ENCODE results near the gene TH.
"Not testable (repeated sequence)": the region's sequence is repeated elsewhere in the genome, so short reads cannot be mapped to it uniquely, and the experiment has no call there.

TH gene

GRCh38 chr11:2196970-2197770 is 25.6 kb upstream of the TH start:
- DNase-seq, result peak in 29 of 56 donors; percentile 4 to 75 (median 29)

GRCh38 chr11:2195756-2196088 is 24.1 kb upstream of the TH start:
- no peak for DNase-seq

- DNase-seq, result peak in 2 of 56 donors; percentile 20 to 24
Observed at GRCh38 chr11:2194877-2195755, 23.5 kb upstream of the TH start.

GRCh38 chr11:2193888-2194595 is 22.4 kb upstream of the TH start:
- DNase-seq, result not testable (repeated sequence)

- DNase-seq, result no peak
Observed at GRCh38 chr11:2193099-2193887, 21.7 kb upstream of the TH start.

- no peak for DNase-seq
Observed at GRCh38 chr11:2192435-2192834, 20.8 kb upstream of the TH start.

GRCh38 chr11:2191883-2192282 is 20.3 kb upstream of the TH start:
- no peak for DNase-seq

GRCh38 chr11:2190657-2191471 is 19.2 kb upstream of the TH start:
- no peak for DNase-seq

GRCh38 chr11:2189938-2190656 is 18.5 kb upstream of the TH start:
- no peak for DNase-seq

- no peak for DNase-seq
Observed at GRCh38 chr11:2188745-2189144, 17.1 kb upstream of the TH start.

GRCh38 chr11:2187280-2187707 is 15.7 kb upstream of the TH start:
- DNase-seq, result no peak

- DNase-seq, result no peak
Observed at GRCh38 chr11:2186669-2187279, 15.2 kb upstream of the TH start.

GRCh38 chr11:2185324-2186085 is 13.9 kb upstream of the TH start:
- DNase-seq, result peak in 1 of 56 donors; percentile 32

- no peak for DNase-seq
Observed at GRCh38 chr11:2182692-2183474, 11.3 kb upstream of the TH start.

GRCh38 chr11:2182075-2182474 is 10.5 kb upstream of the TH start:
- DNase-seq, result no peak

GRCh38 chr11:2180789-2181370 is 9.3 kb upstream of the TH start:
- no peak for DNase-seq

- no peak for DNase-seq
Observed at GRCh38 chr11:2180347-2180746, 8.7 kb upstream of the TH start.

Data from nucleus accumbens (tissue), 56 donors.